ENCODE results near the gene FGF14. TPM values are rescaled to one million over a fixed set of nuclear protein-coding genes. Genes with fewer than 3 reads are reported as not detected.

Gene FGF14
- total and polyA plus RNA-seq, 2 donors (not counting 1 experiment from before 2014, with no cell fraction given): under 0.01 TPM; not detected in 1

GRCh38 chr13:101738336-101738735, 663.5 kb downstream of the FGF14 start:
- no peaks in the 10 kb centered on the region for H3K4me1 ChIP-seq (ENCODE audit: control insufficient read depth in 2 of 2, insufficient read depth in 2 of 2, low read length in 2 of 2)
- Mint-ChIP-seq H3K9me3 (ENCODE audit: insufficient read depth) (no peaks in the 10 kb centered on the region), H3K4me1 (no peaks in the 10 kb centered on the region), H3K27ac (no peak overlapping the region), H3K4me3 (no peak overlapping the region), H3K27me3 (no peaks in the 10 kb centered on the region)
- DNase-seq (no peak), ATAC-seq (ENCODE audit: low read depth) (no peak)
- H3K9me3 ChIP-seq (ENCODE audit: control extremely low read depth in 1 of 3, control insufficient read depth in 2 of 3, insufficient read depth in 1 of 3, low read length in 2 of 3): no peaks in the 10 kb centered on the region
- CTCF ChIA-PET: no interaction called here
- TF ChIP-seq, protein P1, sequence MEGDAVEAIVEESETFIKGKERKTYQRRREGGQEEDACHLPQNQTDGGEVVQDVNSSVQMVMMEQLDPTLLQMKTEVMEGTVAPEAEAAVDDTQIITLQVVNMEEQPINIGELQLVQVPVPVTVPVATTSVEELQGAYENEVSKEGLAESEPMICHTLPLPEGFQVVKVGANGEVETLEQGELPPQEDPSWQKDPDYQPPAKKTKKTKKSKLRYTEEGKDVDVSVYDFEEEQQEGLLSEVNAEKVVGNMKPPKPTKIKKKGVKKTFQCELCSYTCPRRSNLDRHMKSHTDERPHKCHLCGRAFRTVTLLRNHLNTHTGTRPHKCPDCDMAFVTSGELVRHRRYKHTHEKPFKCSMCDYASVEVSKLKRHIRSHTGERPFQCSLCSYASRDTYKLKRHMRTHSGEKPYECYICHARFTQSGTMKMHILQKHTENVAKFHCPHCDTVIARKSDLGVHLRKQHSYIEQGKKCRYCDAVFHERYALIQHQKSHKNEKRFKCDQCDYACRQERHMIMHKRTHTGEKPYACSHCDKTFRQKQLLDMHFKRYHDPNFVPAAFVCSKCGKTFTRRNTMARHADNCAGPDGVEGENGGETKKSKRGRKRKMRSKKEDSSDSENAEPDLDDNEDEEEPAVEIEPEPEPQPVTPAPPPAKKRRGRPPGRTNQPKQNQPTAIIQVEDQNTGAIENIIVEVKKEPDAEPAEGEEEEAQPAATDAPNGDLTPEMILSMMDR (IDR thresholded peaks at IDR 0.05): no peak
- no peak overlapping the region for H2AFZ ChIP-seq (ENCODE audit: insufficient read depth, low read depth, low read length, poor library complexity, severe bottlenecking)
- H3K27ac ChIP-seq (ENCODE audit: low read length in 2 of 2): no peak overlapping the region
- no peak overlapping the region for H3K9ac ChIP-seq (ENCODE audit: low read length)
- H3K4me2 ChIP-seq (replicated peaks; ENCODE audit: low read depth, low read length, poor library complexity, severe bottlenecking): no peak overlapping the region
- no peaks in the 10 kb centered on the region for H3K79me2 ChIP-seq (ENCODE audit: control insufficient read depth, insufficient read depth, low read length)
- no CpG with 5 or more reads among the region's 2 CpGs for WGBS (ENCODE audit: insufficient coverage)
- intact Hi-C loops (cut with micrococcal nuclease): no loop called here
- H3K4me3 ChIP-seq (ENCODE audit: control extremely low read depth in 1 of 5, extremely low read depth in 1 of 5, insufficient read depth in 1 of 5, low read depth in 2 of 5, low read length in 4 of 5): no peak overlapping the region
- POLR2A ChIA-PET: no interaction called here
- H4K20me1 ChIP-seq (ENCODE audit: control insufficient read depth, insufficient read depth, low read length, poor library complexity, severe bottlenecking): no peaks in the 10 kb centered on the region
- H3K27me3 ChIP-seq (replicated peaks in 1 of 4; ENCODE audit: control extremely low read depth in 1 of 4, control insufficient read depth in 3 of 4, insufficient read depth in 4 of 4, low read length in 3 of 4): no peaks in the 10 kb centered on the region
- no peaks in the 10 kb centered on the region for H3K36me3 ChIP-seq (replicated peaks in 1 of 2; ENCODE audit: control extremely low read depth in 1 of 2, control insufficient read depth in 1 of 2, extremely low read depth in 1 of 2, insufficient read depth in 2 of 2, low read length in 1 of 2)

GRCh38 chr13:101736566-101736965, 665.3 kb downstream of the FGF14 start:
- Histone ChIP-seq H3K36me3 (replicated peaks in 1 of 2; ENCODE audit: control extremely low read depth in 1 of 2, control insufficient read depth in 1 of 2, extremely low read depth in 1 of 2, insufficient read depth in 2 of 2, low read length in 1 of 2) (no peaks in the 10 kb centered on the region), H2AFZ (ENCODE audit: insufficient read depth, low read depth, low read length, poor library complexity, severe bottlenecking) (no peak overlapping the region), H3K9ac (ENCODE audit: low read length) (no peak overlapping the region), H4K20me1 (ENCODE audit: control insufficient read depth, insufficient read depth, low read length, poor library complexity, severe bottlenecking) (no peaks in the 10 kb centered on the region), H3K79me2 (ENCODE audit: control insufficient read depth, insufficient read depth, low read length) (no peaks in the 10 kb centered on the region), H3K27me3 (replicated peaks in 1 of 4; ENCODE audit: control extremely low read depth in 1 of 4, control insufficient read depth in 3 of 4, insufficient read depth in 4 of 4, low read length in 3 of 4) (no peaks in the 10 kb centered on the region), H3K9me3 (ENCODE audit: control extremely low read depth in 1 of 3, control insufficient read depth in 2 of 3, insufficient read depth in 1 of 3, low read length in 2 of 3) (no peaks in the 10 kb centered on the region), H3K27ac (ENCODE audit: low read length in 2 of 2) (no peak overlapping the region), H3K4me2 (replicated peaks; ENCODE audit: low read depth, low read length, poor library complexity, severe bottlenecking) (no peak overlapping the region), H3K4me1 (ENCODE audit: control insufficient read depth in 2 of 2, insufficient read depth in 2 of 2, low read length in 2 of 2) (no peaks in the 10 kb centered on the region), H3K4me3 (ENCODE audit: control extremely low read depth in 1 of 5, extremely low read depth in 1 of 5, insufficient read depth in 1 of 5, low read depth in 2 of 5, low read length in 4 of 5) (no peak overlapping the region)
- H3K9me3 Mint-ChIP-seq (ENCODE audit: insufficient read depth): no peaks in the 10 kb centered on the region
- TF ChIP-seq, protein P1 (IDR thresholded peaks at IDR 0.05): no peak
- no peak for TF ChIP-seq EZH2 (IDR thresholded peaks at IDR 0.05; ENCODE audit: borderline replicate concordance, insufficient read depth, low read depth, low read length, poor library complexity, severe bottlenecking)
- H3K27me3 Mint-ChIP-seq: no peaks in the 10 kb centered on the region
- DNase-seq (no peak), ATAC-seq (ENCODE audit: low read depth) (no peak)
- H3K4me1 Mint-ChIP-seq: no peaks in the 10 kb centered on the region
- H3K4me3 Mint-ChIP-seq: no peak overlapping the region
- ChIA-PET CTCF (no interaction called here), POLR2A (no interaction called here)
- H3K27ac Mint-ChIP-seq: no peak overlapping the region
- no CpG with 5 or more reads among the region's 3 CpGs for WGBS (ENCODE audit: insufficient coverage)
- intact Hi-C loops (cut with micrococcal nuclease): no loop called here

Measured in B cell (primary cell).